Left lung (tissue), 10 donors: ENCODE results near the gene SIVA1. TPM values are rescaled to one million over a fixed set of nuclear protein-coding genes. Genes with fewer than 3 reads are reported as not detected.
A peak's percentile ranks its signal among the peaks of the same experiment; 100 is the strongest.
"Not testable (repeated sequence)": the region's sequence is repeated elsewhere in the genome, so short reads cannot be mapped to it uniquely, and the experiment has no call there.

ENCODE experiments used
- ATAC-seq: fragments of 200-7000 bp; cut with Tn5 transposase; one replicate; pipeline ENCODE4 v1.9.1; 2020; ENCODE audit warnings: moderate library complexity
- DNase-seq, 4 donors: peaks; one replicate each; pipeline ENCODE4 v3.0.0-alpha.2; 2013 to 2020
- H3K27ac ChIP-seq, 2 donors: fragments of 200-600 bp; sonication (generic) in 1 of 2; one replicate each; pipeline versions ENCODE4 v1.5.0 to v1.8.0; 2020 to 2021
- H3K27me3 ChIP-seq, 2 donors: fragments of 200-600 bp; sonication (generic) in 1 of 2; one replicate each; pipeline versions ENCODE4 v1.5.0 to v1.8.0; 2020 to 2021
- H3K36me3 ChIP-seq, 2 donors: fragments of 200-600 bp; sonication (generic) in 1 of 2; one replicate each; pipeline versions ENCODE4 v1.5.0 to v1.8.0; 2020 to 2021
- H3K4me1 ChIP-seq, 2 donors: fragments of 200-600 bp; one replicate each; pipeline ENCODE4 v1.8.0; 2021
- H3K4me3 ChIP-seq, 2 donors: fragments of 200-600 bp; sonication (generic) in 1 of 2; one replicate each; pipeline versions ENCODE4 v1.5.0 to v1.8.0; 2020 to 2021; ENCODE audit warnings: mild to moderate bottlenecking in 1 of 2
- H3K9me3 ChIP-seq, 2 donors: fragments of 200-600 bp; sonication (generic) in 1 of 2; one replicate each; pipeline versions ENCODE4 v1.5.0 to v1.8.0; 2020 to 2021
- intact Hi-C, 2 donors: fragments of 100-400 bp; cut with DNase I; formaldehyde crosslinking; loops; one replicate each; pipeline versions ENCODE4 v1.11.2 to v1.14.2; 2022
- polyA plus RNA-seq, 6 donors: library from polyadenylated mRNA; unstranded; fragments of 120-200 nt; gene quantifications; one replicate each; pipeline ENCODE4 v1.2.1, GENCODE V29; 2013; ENCODE audit not compliant: insufficient read length in 6 of 6
- total RNA-seq, 2 donors: library from RNA; stranded (reverse); fragmentation: NEBNext Ultra II Directional; extraction: Animal tissue kit (Norgen Biotek cat#: 25700); gene quantifications; one replicate each; pipeline ENCODE4 v1.2.1, GENCODE V29; 2021
- TF ChIP-seq, protein P1 (sequence below), 2 donors: fragments of 200-600 bp; sonication (generic) in 1 of 2; IDR thresholded peaks; one replicate each; pipeline versions ENCODE4 v1.5.0 to v1.8.0; 2021; ENCODE audit warnings: antibody characterized with exemption in 2 of 2
- donor health status: DM: no; HTN: yes; CAD: no.
- donor health status: DM: no; HTN: no; CAD: no.

The SIVA1 gene
- total and polyA plus RNA-seq, 8 donors = 54.4 to 88.4 (median 72.0) TPM

DNA sequence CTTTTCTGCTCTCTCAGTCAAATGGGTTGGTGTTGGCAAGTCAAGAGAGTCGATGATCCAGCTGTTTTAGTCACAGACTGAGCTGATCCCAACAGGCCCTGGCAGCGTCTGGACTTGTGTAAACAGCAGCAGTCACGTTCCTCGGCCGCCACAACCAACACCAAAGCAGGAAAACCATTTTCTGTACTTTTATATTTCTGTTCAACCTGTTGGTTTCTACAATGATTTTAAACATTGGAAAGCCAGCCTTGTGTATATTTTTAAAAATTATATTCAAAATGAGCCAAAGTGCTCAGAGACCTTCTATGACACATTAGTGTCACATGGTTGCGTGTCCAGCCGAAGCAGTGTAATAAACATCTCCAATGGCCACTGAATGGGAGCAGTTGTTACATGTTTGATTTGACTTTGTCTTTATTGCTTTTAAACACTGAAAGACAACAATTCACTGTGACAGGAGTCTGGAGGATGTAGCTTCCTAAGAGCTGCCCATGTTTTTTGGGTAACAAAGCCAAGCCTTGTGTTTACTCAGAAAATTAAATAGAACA is 5.9 kb upstream of the SIVA1 start:
- Histone ChIP-seq H3K4me1 (peaks cover 0 to 3% of the 10 kb centered on the region in 2 donors), H3K4me3 (no peak overlapping the region), H3K36me3 (no peaks in the 10 kb centered on the region), H3K27ac (peak overlapping the region in 1 of 2 donors; percentile 70), H3K9me3 (no peaks in the 10 kb centered on the region), H3K27me3 (no peaks in the 10 kb centered on the region)
- DNase-seq (peak in 3 of 4 donors; percentile 51 to 89 (median 70)), ATAC-seq (peak; percentile 44)
- TF ChIP-seq, protein P1, sequence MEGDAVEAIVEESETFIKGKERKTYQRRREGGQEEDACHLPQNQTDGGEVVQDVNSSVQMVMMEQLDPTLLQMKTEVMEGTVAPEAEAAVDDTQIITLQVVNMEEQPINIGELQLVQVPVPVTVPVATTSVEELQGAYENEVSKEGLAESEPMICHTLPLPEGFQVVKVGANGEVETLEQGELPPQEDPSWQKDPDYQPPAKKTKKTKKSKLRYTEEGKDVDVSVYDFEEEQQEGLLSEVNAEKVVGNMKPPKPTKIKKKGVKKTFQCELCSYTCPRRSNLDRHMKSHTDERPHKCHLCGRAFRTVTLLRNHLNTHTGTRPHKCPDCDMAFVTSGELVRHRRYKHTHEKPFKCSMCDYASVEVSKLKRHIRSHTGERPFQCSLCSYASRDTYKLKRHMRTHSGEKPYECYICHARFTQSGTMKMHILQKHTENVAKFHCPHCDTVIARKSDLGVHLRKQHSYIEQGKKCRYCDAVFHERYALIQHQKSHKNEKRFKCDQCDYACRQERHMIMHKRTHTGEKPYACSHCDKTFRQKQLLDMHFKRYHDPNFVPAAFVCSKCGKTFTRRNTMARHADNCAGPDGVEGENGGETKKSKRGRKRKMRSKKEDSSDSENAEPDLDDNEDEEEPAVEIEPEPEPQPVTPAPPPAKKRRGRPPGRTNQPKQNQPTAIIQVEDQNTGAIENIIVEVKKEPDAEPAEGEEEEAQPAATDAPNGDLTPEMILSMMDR (IDR thresholded peaks at IDR 0.05) = no peak
- intact Hi-C loops = no loop called here

DNA sequence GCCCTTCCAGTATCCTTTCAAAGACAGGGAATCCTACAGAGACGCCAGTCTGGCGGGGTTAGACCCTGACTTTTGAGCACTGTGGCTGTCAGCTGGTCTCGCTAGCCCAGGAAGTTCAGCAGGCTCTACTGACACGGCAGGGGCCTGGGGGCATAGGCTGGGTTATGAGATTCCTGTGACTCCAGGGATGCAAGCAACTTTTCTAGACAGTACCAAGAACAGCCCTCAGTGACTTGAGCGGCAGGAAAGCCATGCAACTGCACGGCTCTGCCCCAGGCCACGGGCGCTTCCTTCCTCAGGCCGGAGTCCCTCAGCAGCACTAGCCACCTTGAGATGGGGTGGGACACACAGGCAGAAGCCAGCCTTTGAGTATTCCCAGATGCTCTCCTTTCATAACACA is 5.1 kb upstream of the SIVA1 start:
- peak overlapping the region in 1 of 2 donors; percentile 70 for H3K27ac ChIP-seq
- intact Hi-C loops = no loop called here
- H3K9me3 ChIP-seq = no peaks in the 10 kb centered on the region
- TF ChIP-seq, protein P1 (IDR thresholded peaks at IDR 0.05) = no peak
- no peaks in the 10 kb centered on the region for H3K36me3 ChIP-seq
- DNase-seq (peak in 1 of 4 donors; percentile 53), ATAC-seq (no peak)
- H3K27me3 ChIP-seq = no peaks in the 10 kb centered on the region
- H3K4me1 ChIP-seq = peaks cover 0 to 5% of the 10 kb centered on the region in 2 donors
- H3K4me3 ChIP-seq = no peak overlapping the region

DNA sequence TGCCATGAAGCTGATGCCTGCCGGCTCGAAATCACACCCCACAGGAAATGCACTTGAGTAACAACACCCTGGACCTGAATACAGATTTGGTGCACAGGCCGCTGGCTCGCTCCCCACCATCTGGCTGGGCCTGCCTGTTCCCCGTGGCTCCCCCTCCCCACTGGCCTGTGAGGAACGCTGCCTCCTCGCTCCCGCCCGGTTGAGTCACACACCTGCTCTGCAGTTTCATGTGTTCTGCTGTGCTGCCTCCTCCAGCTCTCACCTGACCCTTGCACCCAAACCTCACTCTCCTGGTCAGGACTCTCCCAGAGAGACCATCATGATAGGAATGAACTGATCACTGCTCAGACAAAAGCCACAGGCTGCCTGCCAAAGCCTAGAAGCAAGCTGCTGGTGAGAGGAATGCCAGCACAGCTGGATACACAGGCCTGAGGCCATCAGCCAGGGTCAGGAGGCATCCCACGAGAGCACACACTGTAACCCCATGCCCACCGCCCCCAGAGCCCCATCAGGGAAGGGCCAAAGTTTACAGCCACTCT is 3.8 kb upstream of the SIVA1 start:
- H3K4me1 ChIP-seq = peaks cover 4 to 14% of the 10 kb centered on the region in 2 donors
- no peaks in the 10 kb centered on the region for H3K27me3 ChIP-seq
- intact Hi-C loops = no loop called here
- H3K9me3 ChIP-seq = no peaks in the 10 kb centered on the region
- DNase-seq (peak in 1 of 4 donors; percentile 74), ATAC-seq (no peak)
- no peaks in the 10 kb centered on the region for H3K36me3 ChIP-seq
- no peak overlapping the region for H3K4me3 ChIP-seq
- TF ChIP-seq, protein P1 (IDR thresholded peaks at IDR 0.05) = no peak
- H3K27ac ChIP-seq = no peak overlapping the region

DNA sequence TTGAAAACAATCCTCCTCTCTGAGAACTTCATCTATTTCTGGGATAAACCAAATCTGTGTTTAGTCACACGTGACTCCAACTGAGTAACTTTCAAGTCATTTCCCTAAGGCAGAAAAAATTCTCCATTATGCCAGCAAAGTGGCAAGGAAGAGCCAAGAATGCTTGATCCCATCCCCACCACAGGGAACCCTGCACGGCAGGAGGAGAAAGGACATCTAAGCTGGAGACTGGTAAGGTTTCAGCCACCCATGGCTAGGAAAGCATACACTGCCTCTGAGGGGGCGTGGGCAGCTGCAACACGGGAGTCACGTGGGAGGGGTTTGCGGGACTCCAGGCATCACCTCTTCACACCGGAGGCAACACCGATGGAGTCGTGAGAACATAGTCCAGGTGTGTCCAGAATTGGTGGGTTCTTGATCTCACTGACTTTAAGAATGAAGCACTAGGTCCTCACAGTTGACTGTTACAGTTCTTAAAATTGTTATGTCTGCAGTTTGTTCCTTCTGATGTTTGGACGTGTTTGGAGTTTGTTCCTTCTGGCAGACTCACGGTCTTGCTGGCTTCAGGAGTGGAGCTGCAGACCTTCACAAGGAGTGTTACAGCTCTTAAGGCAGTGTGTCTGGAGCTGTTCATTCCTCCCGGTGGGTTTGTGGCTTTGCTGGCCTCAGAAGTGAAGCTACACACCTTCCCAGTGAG is 2.7 kb upstream of the SIVA1 start:
- no peak for ATAC-seq
- no peaks in the 10 kb centered on the region for H3K36me3 ChIP-seq
- peak in 1 of 4 donors; percentile 34 for DNase-seq
- intact Hi-C loops = no loop called here
- H3K27me3 ChIP-seq = no peaks in the 10 kb centered on the region
- no peak overlapping the region for H3K4me3 ChIP-seq
- no peak overlapping the region for H3K27ac ChIP-seq
- H3K9me3 ChIP-seq = no peaks in the 10 kb centered on the region
- TF ChIP-seq, protein P1 (IDR thresholded peaks at IDR 0.05) = no peak
- peaks cover 10 to 24% of the 10 kb centered on the region in 2 donors for H3K4me1 ChIP-seq

DNA sequence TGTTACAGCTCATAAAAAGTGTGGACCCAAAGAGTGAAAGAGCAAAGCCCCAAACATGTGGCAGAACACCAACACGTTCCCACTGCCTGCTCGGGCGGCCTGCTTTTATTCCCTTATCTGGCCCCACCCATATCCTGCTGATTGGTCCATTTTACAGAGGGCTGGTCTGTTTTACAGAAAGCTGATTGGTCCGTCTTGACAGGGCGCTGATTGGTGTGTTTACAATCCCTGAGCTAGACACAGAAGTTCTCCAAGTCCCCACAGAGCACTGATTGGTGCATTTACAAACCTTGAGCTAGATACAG is 2.2 kb upstream of the SIVA1 start:
- H3K9me3 ChIP-seq, H3K36me3 ChIP-seq, intact Hi-C loops, H3K4me3 ChIP-seq, H3K27ac ChIP-seq, H3K27me3 ChIP-seq, ATAC-seq: not testable (repeated sequence)
- peaks cover 10 to 24% of the 10 kb centered on the region in 2 donors for H3K4me1 ChIP-seq
- DNase-seq = peak in 1 of 4 donors; percentile 21
